ENCODE results near the gene UNC13C.
"Not testable (repeated sequence)": the region's sequence is repeated elsewhere in the genome, so short reads cannot be mapped to it uniquely, and the experiment has no call there.

Gene UNC13C

GRCh38 chr15:53978253-53978906 is at the start of gene UNC13C:
Gene UNC13C, plus strand, starts transcription at chr15:53978441. Its CDS starts 34,463 bp downstream, at chr15:54012904.
- DNase-seq, result peak in 1 of 2 experiments; percentile 20

GRCh38 chr15:53936137-53936536 is 42.1 kb upstream of the UNC13C start:
- no peak for DNase-seq

- DNase-seq, result not testable (repeated sequence)
Measured at GRCh38 chr15:53937632-53938031, 40.6 kb upstream of the UNC13C start.

GRCh38 chr15:53950572-53950971 is 27.7 kb upstream of the UNC13C start:
- DNase-seq, result no peak

- no peak for DNase-seq
Measured at GRCh38 chr15:53955396-53955795, 22.8 kb upstream of the UNC13C start.

GRCh38 chr15:53962646-53963561 is 15.3 kb upstream of the UNC13C start:
- peak in 1 of 2 experiments; percentile 40 for DNase-seq

- no peak for DNase-seq
Measured at GRCh38 chr15:53963801-53964200, 14.4 kb upstream of the UNC13C start.

GRCh38 chr15:53974121-53974520 is 4.1 kb upstream of the UNC13C start:
- DNase-seq, result no peak

GRCh38 chr15:53974813-53975212 is 3.4 kb upstream of the UNC13C start:
- DNase-seq, result no peak

GRCh38 chr15:53976844-53977392 is 1.3 kb upstream of the UNC13C start:
- DNase-seq, result peak in 1 of 2 experiments; percentile 11

GRCh38 chr15:53979051-53979788 is 979 bp downstream of the UNC13C start:
- no peak for DNase-seq

GRCh38 chr15:53980021-53980420 is 1.8 kb downstream of the UNC13C start:
- DNase-seq, result no peak

GRCh38 chr15:53982071-53982680 is 3.9 kb downstream of the UNC13C start:
- DNase-seq, result no peak

- no peak for DNase-seq
Measured at GRCh38 chr15:53982876-53983275, 4.6 kb downstream of the UNC13C start.

GRCh38 chr15:53984221-53984620 is 6.0 kb downstream of the UNC13C start:
- no peak for DNase-seq

- DNase-seq, result no peak
Measured at GRCh38 chr15:53985562-53985961, 7.3 kb downstream of the UNC13C start.

- DNase-seq, result no peak
Measured at GRCh38 chr15:53987480-53987879, 9.2 kb downstream of the UNC13C start.

- no peak for DNase-seq
Measured at GRCh38 chr15:54007256-54007655, 29.0 kb downstream of the UNC13C start.

GRCh38 chr15:54011656-54012055 is 33.4 kb downstream of the UNC13C start:
- no peak for DNase-seq

GRCh38 chr15:54014067-54014655 is 35.9 kb downstream of the UNC13C start:
- no peak for DNase-seq

GRCh38 chr15:54017251-54017650 is 39.0 kb downstream of the UNC13C start:
- no peak for DNase-seq

GRCh38 chr15:54017959-54018358 is 39.7 kb downstream of the UNC13C start:
- DNase-seq, result no peak

Measured in NCI-H526 (cell line).